PFSK-1 (cell line): ENCODE measurements around the gene ZFAND2A.

Experiments
- FOXP2 ChIP-seq: optimal IDR thresholded peaks from 2 replicates; pipeline ENCODE3; 2011; ENCODE audit warnings: borderline replicate concordance, control low read depth, inconsistent platforms; ENCODE audit not compliant: insufficient read depth; ENCODE audit errors: extremely low read length, extremely low read depth
- POLR2AphosphoS5 ChIP-seq: IDR thresholded peaks from 2 replicates; pipeline ENCODE4 v1.6.1; 2012; ENCODE audit warnings: low read depth, mild to moderate bottlenecking, control low read depth, low read length, moderate library complexity
- REST ChIP-seq, 2 experiments: IDR thresholded peaks; 2 replicates each; pipeline versions ENCODE4 v1.6.1 to v1.8.0; 2011 to 2012; ENCODE audit warnings: low read depth in 2 of 2, low read length in 2 of 2, control low read depth in 1 of 2, inconsistent platforms in 1 of 2, mild to moderate bottlenecking in 1 of 2, moderate library complexity in 1 of 2; ENCODE audit not compliant: insufficient read depth in 1 of 2
- SIN3A ChIP-seq: IDR thresholded peaks from 2 replicates; pipeline ENCODE4 v1.6.1; 2012; ENCODE audit warnings: mild to moderate bottlenecking, low read length, moderate library complexity, borderline replicate concordance; ENCODE audit not compliant: insufficient read depth
- TAF1 ChIP-seq: IDR thresholded peaks from 2 replicates; pipeline ENCODE4 v1.6.1; 2012; ENCODE audit warnings: low read length, control low read depth, borderline replicate concordance; ENCODE audit not compliant: insufficient read depth

GRCh38 chr7:1130021-1130990 is 29.7 kb downstream of the ZFAND2A start:
- TF ChIP-seq TAF1 (no peak), REST (IDR thresholded peaks at IDR 0.05; ENCODE audit: insufficient read depth in 1 of 2, low read depth in 2 of 2, low read length in 2 of 2) (no peak), POLR2AphosphoS5 (no peak), FOXP2 (no peak), SIN3A (no peak)
